Natural killer cell (primary cell): Measurements from ENCODE around the gene MAD1L1. TPM values are rescaled to one million over a fixed set of nuclear protein-coding genes. Genes with fewer than 3 reads are reported as not detected.
A peak's percentile ranks its signal among the peaks of the same experiment; 100 is the strongest.

Experiments used
- ATAC-seq, 3 donors: fragments of 150-1000 bp in 2 of 3; fragments of 200-7000 bp in 1 of 3; cut with Tn5 transposase; 1 replicate in 1 of 3; 2 replicates in 2 of 3; pipeline ENCODE4 v1.10.0; 2021; ENCODE audit warnings: mild to moderate bottlenecking in 2 of 3, moderate library complexity in 2 of 3
- DNase-seq, 2 donors: peaks; one replicate each; pipeline versions ENCODE4 v3.0.0 to v3.0.0-alpha.2; 2013 to 2021; ENCODE audit warnings: mixed read lengths in 1 of 2
- H3K27ac ChIP-seq: one replicate; pipeline ENCODE4 v1.5.1; 2013; ENCODE audit warnings: mild to moderate bottlenecking, low read length
- H3K27me3 ChIP-seq: one replicate; pipeline ENCODE4 v1.6.1; 2013; ENCODE audit warnings: low read length; ENCODE audit not compliant: control insufficient read depth, insufficient read depth
- H3K36me3 ChIP-seq: one replicate; pipeline ENCODE4 v1.6.1; 2013; ENCODE audit warnings: low read length; ENCODE audit not compliant: control insufficient read depth, insufficient read depth
- H3K4me1 ChIP-seq: one replicate; pipeline ENCODE4 v1.6.1; 2013; ENCODE audit warnings: low read length; ENCODE audit not compliant: control insufficient read depth, insufficient read depth
- H3K4me3 ChIP-seq: one replicate; pipeline ENCODE4 v1.5.1; 2013; ENCODE audit warnings: low read length
- H3K9me3 ChIP-seq: one replicate; pipeline ENCODE4 v1.6.1; 2013; ENCODE audit warnings: low read length; ENCODE audit not compliant: control insufficient read depth, insufficient read depth
- H3K27ac Mint-ChIP-seq, 2 donors: one replicate each; pipeline ENCODE4 v1.8.0; 2022; ENCODE audit warnings: mild to moderate bottlenecking in 2 of 2, mixed read lengths in 2 of 2, moderate library complexity in 1 of 2
- H3K27me3 Mint-ChIP-seq, 2 donors: one replicate each; pipeline ENCODE4 v1.8.0; 2022; ENCODE audit warnings: low read depth in 2 of 2, mixed read lengths in 2 of 2
- H3K36me3 Mint-ChIP-seq: one replicate; pipeline ENCODE4 v1.8.0; 2022; ENCODE audit warnings: mixed read lengths
- H3K4me1 Mint-ChIP-seq, 2 donors: one replicate each; pipeline ENCODE4 v1.8.0; 2022; ENCODE audit warnings: mixed read lengths in 2 of 2
- H3K4me3 Mint-ChIP-seq: one replicate; pipeline ENCODE4 v1.8.0; 2022; ENCODE audit warnings: mild to moderate bottlenecking, moderate library complexity, mixed read lengths
- H3K9me3 Mint-ChIP-seq, 2 donors: one replicate each; pipeline ENCODE4 v1.8.0; 2022; ENCODE audit warnings: mixed read lengths in 2 of 2
- CTCF ChIP-seq: fragments of 200-600 bp; IDR thresholded peaks from one replicate; pipeline ENCODE4 v1.8.0; 2022; ENCODE audit warnings: antibody characterized with exemption
- WGBS: methylation state at CpG from one replicate; pipeline ENCODE4 v1.1.7; 2013; ENCODE audit warnings: missing lambda C conversion rate; ENCODE audit not compliant: insufficient coverage; 5-methylcytosine and 5-hydroxymethylcytosine counted together
- intact Hi-C: fragments of 100-400 bp; cut with micrococcal nuclease; formaldehyde crosslinking; loops from one replicate; pipeline ENCODE4 v1.14.2; 2022
- total RNA-seq, 4 donors: library from RNA; stranded (reverse); fragments of 120-200 nt in 1 of 4; gene quantifications; one replicate each; pipeline versions ENCODE4 v1.2.3 to v1.2.4, GENCODE V29; 2013 to 2022

Gene MAD1L1
- total RNA-seq, 3 donors from 2014 or later (not counting 1 experiment from before 2014, with no cell fraction given), result 53.6 to 81.2 (median 77.4) TPM

- Mint-ChIP-seq H3K27me3 (no peaks in the 10 kb centered on the region), H3K36me3 (no peaks in the 10 kb centered on the region), H3K4me3 (no peak overlapping the region), H3K4me1 (peaks cover 9 to 24% of the 10 kb centered on the region in 2 donors), H3K9me3 (no peaks in the 10 kb centered on the region), H3K27ac (no peak overlapping the region)
- WGBS, result 94% methylated on average over 13 of the region's 13 CpGs
- Histone ChIP-seq H3K36me3 (peaks cover 7% of the 10 kb centered on the region), H3K27ac (no peak overlapping the region), H3K4me3 (no peak overlapping the region), H3K4me1 (peaks cover 7% of the 10 kb centered on the region), H3K27me3 (no peaks in the 10 kb centered on the region), H3K9me3 (no peaks in the 10 kb centered on the region)
- ATAC-seq (no peak), DNase-seq (no peak)
- intact Hi-C loops, result no loop called here
- no peak for TF ChIP-seq CTCF
These were observed 331.9 kb downstream of the MAD1L1 start for GRCh38 chr7:1900847-1901246.

- H3K9me3 Mint-ChIP-seq, result no peaks in the 10 kb centered on the region
- Histone ChIP-seq H3K36me3 (peaks cover 7% of the 10 kb centered on the region), H3K4me3 (no peak overlapping the region), H3K27me3 (no peaks in the 10 kb centered on the region), H3K27ac (no peak overlapping the region), H3K4me1 (peaks cover 7% of the 10 kb centered on the region), H3K9me3 (no peaks in the 10 kb centered on the region)
- TF ChIP-seq CTCF, result no peak
- intact Hi-C loops, result no loop called here
- no peak for ATAC-seq
- no peak overlapping the region for H3K27ac Mint-ChIP-seq
- WGBS, result 97% methylated on average over 34 of the region's 34 CpGs
- no peaks in the 10 kb centered on the region for H3K36me3 Mint-ChIP-seq
- DNase-seq, result no peak
- no peaks in the 10 kb centered on the region for H3K27me3 Mint-ChIP-seq
- no peak overlapping the region for H3K4me3 Mint-ChIP-seq
- H3K4me1 Mint-ChIP-seq, result peaks cover 9 to 24% of the 10 kb centered on the region in 2 donors
These were observed 332.6 kb downstream of the MAD1L1 start for GRCh38 chr7:1899951-1900762.

- ATAC-seq (peak in 1 of 3 donors; percentile 9), DNase-seq (no peak)
- no peak overlapping the region for H3K27ac ChIP-seq
- no peak overlapping the region for H3K4me3 ChIP-seq
- Mint-ChIP-seq H3K4me3 (no peak overlapping the region), H3K4me1 (peaks cover 9 to 24% of the 10 kb centered on the region in 2 donors), H3K27me3 (no peaks in the 10 kb centered on the region), H3K27ac (peak overlapping the region in 1 of 2 donors; percentile 35), H3K9me3 (no peaks in the 10 kb centered on the region), H3K36me3 (no peaks in the 10 kb centered on the region)
- H3K9me3 ChIP-seq, result no peaks in the 10 kb centered on the region
- no peak for TF ChIP-seq CTCF
- no peaks in the 10 kb centered on the region for H3K27me3 ChIP-seq
- 94% methylated on average over 14 of the region's 14 CpGs for WGBS
- peaks cover 14% of the 10 kb centered on the region for H3K36me3 ChIP-seq
- intact Hi-C loops, result no loop called here
- H3K4me1 ChIP-seq, result peaks cover 7% of the 10 kb centered on the region
These were observed 333.5 kb downstream of the MAD1L1 start for GRCh38 chr7:1899196-1899595.
